ENCODE measurements around the gene CORO2A.

DNA sequence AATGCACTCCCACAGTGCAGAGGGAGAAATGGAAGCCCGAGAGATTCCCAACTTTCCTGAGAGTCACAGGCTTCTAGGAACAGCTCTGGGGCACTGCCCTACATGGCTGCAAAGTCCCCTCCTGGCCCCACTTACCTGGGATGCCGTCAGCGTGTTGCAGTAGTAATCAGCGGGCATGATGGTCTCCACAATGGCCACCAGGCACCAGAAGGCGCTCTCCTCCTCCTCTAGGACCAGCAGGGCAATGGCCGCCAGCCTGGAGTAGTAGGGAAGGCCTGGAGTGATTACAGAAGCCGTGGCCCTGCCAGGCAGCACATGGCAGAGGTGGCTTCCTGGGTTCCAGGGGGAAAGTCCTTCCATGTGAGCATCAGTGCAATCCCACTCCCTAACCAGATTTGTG lies 10.7 kb upstream of the CORO2A start:
- TF ChIP-seq, protein P1, sequence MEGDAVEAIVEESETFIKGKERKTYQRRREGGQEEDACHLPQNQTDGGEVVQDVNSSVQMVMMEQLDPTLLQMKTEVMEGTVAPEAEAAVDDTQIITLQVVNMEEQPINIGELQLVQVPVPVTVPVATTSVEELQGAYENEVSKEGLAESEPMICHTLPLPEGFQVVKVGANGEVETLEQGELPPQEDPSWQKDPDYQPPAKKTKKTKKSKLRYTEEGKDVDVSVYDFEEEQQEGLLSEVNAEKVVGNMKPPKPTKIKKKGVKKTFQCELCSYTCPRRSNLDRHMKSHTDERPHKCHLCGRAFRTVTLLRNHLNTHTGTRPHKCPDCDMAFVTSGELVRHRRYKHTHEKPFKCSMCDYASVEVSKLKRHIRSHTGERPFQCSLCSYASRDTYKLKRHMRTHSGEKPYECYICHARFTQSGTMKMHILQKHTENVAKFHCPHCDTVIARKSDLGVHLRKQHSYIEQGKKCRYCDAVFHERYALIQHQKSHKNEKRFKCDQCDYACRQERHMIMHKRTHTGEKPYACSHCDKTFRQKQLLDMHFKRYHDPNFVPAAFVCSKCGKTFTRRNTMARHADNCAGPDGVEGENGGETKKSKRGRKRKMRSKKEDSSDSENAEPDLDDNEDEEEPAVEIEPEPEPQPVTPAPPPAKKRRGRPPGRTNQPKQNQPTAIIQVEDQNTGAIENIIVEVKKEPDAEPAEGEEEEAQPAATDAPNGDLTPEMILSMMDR (IDR thresholded peaks at IDR 0.05), result no peak
- TF ChIP-seq MXI1 (IDR thresholded peaks at IDR 0.05; ENCODE audit: low read depth, low read length) (no peak), EP300 (IDR thresholded peaks at IDR 0.05; ENCODE audit: borderline replicate concordance in 1 of 2, low read depth in 1 of 2, low read length in 1 of 2) (no peak), POLR2AphosphoS5 (IDR thresholded peaks at IDR 0.05; ENCODE audit: low read depth, low read length) (no peak)
